ENCODE measurements around the gene AUTS2.

Gene AUTS2

GRCh38 chr7:70542750-70543376, 944.6 kb downstream of the AUTS2 start:
- no peak for DNase-seq

- no peak for DNase-seq
Observed at GRCh38 chr7:70544016-70544415, 945.7 kb downstream of the AUTS2 start.

GRCh38 chr7:70545214-70545613, 946.9 kb downstream of the AUTS2 start:
- DNase-seq: no peak

- no peak for DNase-seq
Observed at GRCh38 chr7:70552141-70552540, 953.9 kb downstream of the AUTS2 start.

- no peak for DNase-seq
Observed at GRCh38 chr7:70553364-70553763, 955.1 kb downstream of the AUTS2 start.

GRCh38 chr7:70554646-70555045, 956.4 kb downstream of the AUTS2 start:
- DNase-seq: no peak

GRCh38 chr7:70556761-70557160, 958.5 kb downstream of the AUTS2 start:
- no peak for DNase-seq

GRCh38 chr7:70557338-70557737, 959.1 kb downstream of the AUTS2 start:
- no peak for DNase-seq

GRCh38 chr7:70559815-70560214, 961.5 kb downstream of the AUTS2 start:
- no peak for DNase-seq

GRCh38 chr7:70563960-70564359, 965.7 kb downstream of the AUTS2 start:
- no peak for DNase-seq

GRCh38 chr7:70565721-70566370, 967.6 kb downstream of the AUTS2 start:
- DNase-seq: no peak

- no peak for DNase-seq
Observed at GRCh38 chr7:70566671-70567070, 968.4 kb downstream of the AUTS2 start.

GRCh38 chr7:70568674-70569334, 970.5 kb downstream of the AUTS2 start:
- DNase-seq: no peak

- no peak for DNase-seq
Observed at GRCh38 chr7:70569335-70569819, 971.1 kb downstream of the AUTS2 start.

GRCh38 chr7:70570029-70570428, 971.8 kb downstream of the AUTS2 start:
- DNase-seq: no peak

- DNase-seq: no peak
Observed at GRCh38 chr7:70570961-70571360, 972.7 kb downstream of the AUTS2 start.

GRCh38 chr7:70571403-70571934, 973.2 kb downstream of the AUTS2 start:
- DNase-seq: no peak

GRCh38 chr7:70571961-70572360, 973.7 kb downstream of the AUTS2 start:
- no peak for DNase-seq

- no peak for DNase-seq
Observed at GRCh38 chr7:70572571-70572970, 974.3 kb downstream of the AUTS2 start.

- DNase-seq: no peak
Observed at GRCh38 chr7:70573071-70573661, 974.9 kb downstream of the AUTS2 start.

- DNase-seq: no peak
Observed at GRCh38 chr7:70573696-70574095, 975.4 kb downstream of the AUTS2 start.

GRCh38 chr7:70574314-70574834, 976.1 kb downstream of the AUTS2 start:
- DNase-seq: no peak

All from stimulated activated CD4-positive, alpha-beta T cell treated with anti-CD3 and anti-CD28 coated beads, Interleukin-4, amount 100 ng/mL, for 1 hour (primary cell).